Left lung (tissue), 10 donors: ENCODE data around the gene SSU72. TPM values are rescaled to one million over a fixed set of nuclear protein-coding genes. Genes with fewer than 3 reads are reported as not detected.
A peak's percentile ranks its signal among the peaks of the same experiment; 100 is the strongest.

Experiments used
- ATAC-seq: fragments of 200-7000 bp; cut with Tn5 transposase; one replicate; pipeline ENCODE4 v1.9.1; 2020; ENCODE audit warnings: moderate library complexity
- DNase-seq, 4 donors: peaks; one replicate each; pipeline ENCODE4 v3.0.0-alpha.2; 2013 to 2020
- H3K27ac ChIP-seq, 2 donors: fragments of 200-600 bp; sonication (generic) in 1 of 2; one replicate each; pipeline versions ENCODE4 v1.5.0 to v1.8.0; 2020 to 2021
- H3K27me3 ChIP-seq, 2 donors: fragments of 200-600 bp; sonication (generic) in 1 of 2; one replicate each; pipeline versions ENCODE4 v1.5.0 to v1.8.0; 2020 to 2021
- H3K36me3 ChIP-seq, 2 donors: fragments of 200-600 bp; sonication (generic) in 1 of 2; one replicate each; pipeline versions ENCODE4 v1.5.0 to v1.8.0; 2020 to 2021
- H3K4me1 ChIP-seq, 2 donors: fragments of 200-600 bp; one replicate each; pipeline ENCODE4 v1.8.0; 2021
- H3K4me3 ChIP-seq, 2 donors: fragments of 200-600 bp; sonication (generic) in 1 of 2; one replicate each; pipeline versions ENCODE4 v1.5.0 to v1.8.0; 2020 to 2021; ENCODE audit warnings: mild to moderate bottlenecking in 1 of 2
- H3K9me3 ChIP-seq, 2 donors: fragments of 200-600 bp; sonication (generic) in 1 of 2; one replicate each; pipeline versions ENCODE4 v1.5.0 to v1.8.0; 2020 to 2021
- CTCF ChIP-seq, 2 donors: fragments of 200-600 bp; sonication (generic) in 1 of 2; IDR thresholded peaks; one replicate each; pipeline versions ENCODE4 v1.5.0 to v1.8.0; 2021; ENCODE audit warnings: antibody characterized with exemption in 2 of 2
- intact Hi-C, 2 donors: fragments of 100-400 bp; cut with DNase I; formaldehyde crosslinking; loops; one replicate each; pipeline versions ENCODE4 v1.11.2 to v1.14.2; 2022
- polyA plus RNA-seq, 6 donors: library from polyadenylated mRNA; unstranded; fragments of 120-200 nt; gene quantifications; one replicate each; pipeline ENCODE4 v1.2.1, GENCODE V29; 2013; ENCODE audit not compliant: insufficient read length in 6 of 6
- total RNA-seq, 2 donors: library from RNA; stranded (reverse); fragmentation: NEBNext Ultra II Directional; extraction: Animal tissue kit (Norgen Biotek cat#: 25700); gene quantifications; one replicate each; pipeline ENCODE4 v1.2.1, GENCODE V29; 2021
- donor health status: DM: no; HTN: yes; CAD: no.
- donor health status: DM: no; HTN: no; CAD: no.

Gene SSU72
- total and polyA plus RNA-seq, 8 donors: 65.2 to 141 (median 72.7) TPM

DNA sequence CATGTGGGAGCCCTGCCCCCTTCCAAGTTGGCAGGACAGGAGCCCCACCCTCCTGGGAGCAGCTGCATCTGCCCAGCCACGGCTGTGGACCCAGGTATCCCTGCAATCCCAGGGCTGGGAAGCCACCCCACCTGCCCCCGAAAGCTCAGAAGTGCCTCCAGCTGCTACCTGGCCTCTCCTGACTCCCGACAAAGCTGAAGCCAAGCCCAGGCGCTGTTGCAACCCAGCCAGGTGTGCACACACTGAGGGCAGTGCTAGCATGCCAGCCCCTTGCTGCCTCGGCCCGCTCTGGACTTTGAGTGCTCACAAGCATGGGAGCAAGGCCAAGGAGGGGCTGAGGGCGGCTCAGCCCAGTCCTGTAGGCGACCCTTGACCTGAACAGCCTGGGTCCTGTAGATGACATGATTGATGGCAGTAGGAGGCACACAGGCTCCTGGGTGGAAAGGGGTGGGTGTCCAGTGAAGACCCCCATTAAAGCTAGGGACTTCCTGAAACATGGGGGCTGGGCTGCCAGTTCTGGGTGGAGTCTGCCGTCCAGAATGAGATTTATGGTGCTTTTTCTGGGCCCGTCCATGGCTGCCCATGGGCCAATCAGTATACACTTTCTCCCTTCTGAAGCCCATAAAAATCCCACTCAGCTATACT lies 2.8 kb upstream of the SSU72 start:
- Histone ChIP-seq H3K36me3 (peaks cover 0 to 1% of the 10 kb centered on the region in 2 donors), H3K4me3 (no peak overlapping the region), H3K27ac (no peak overlapping the region), H3K9me3 (no peaks in the 10 kb centered on the region), H3K27me3 (peaks cover 0 to 30% of the 10 kb centered on the region in 2 donors), H3K4me1 (peaks cover 2 to 27% of the 10 kb centered on the region in 2 donors)
- DNase-seq: peak in 1 of 4 donors; percentile 60
- no peak for TF ChIP-seq CTCF (IDR thresholded peaks at IDR 0.05)
- ATAC-seq: no peak
- intact Hi-C loops: no loop called here

DNA sequence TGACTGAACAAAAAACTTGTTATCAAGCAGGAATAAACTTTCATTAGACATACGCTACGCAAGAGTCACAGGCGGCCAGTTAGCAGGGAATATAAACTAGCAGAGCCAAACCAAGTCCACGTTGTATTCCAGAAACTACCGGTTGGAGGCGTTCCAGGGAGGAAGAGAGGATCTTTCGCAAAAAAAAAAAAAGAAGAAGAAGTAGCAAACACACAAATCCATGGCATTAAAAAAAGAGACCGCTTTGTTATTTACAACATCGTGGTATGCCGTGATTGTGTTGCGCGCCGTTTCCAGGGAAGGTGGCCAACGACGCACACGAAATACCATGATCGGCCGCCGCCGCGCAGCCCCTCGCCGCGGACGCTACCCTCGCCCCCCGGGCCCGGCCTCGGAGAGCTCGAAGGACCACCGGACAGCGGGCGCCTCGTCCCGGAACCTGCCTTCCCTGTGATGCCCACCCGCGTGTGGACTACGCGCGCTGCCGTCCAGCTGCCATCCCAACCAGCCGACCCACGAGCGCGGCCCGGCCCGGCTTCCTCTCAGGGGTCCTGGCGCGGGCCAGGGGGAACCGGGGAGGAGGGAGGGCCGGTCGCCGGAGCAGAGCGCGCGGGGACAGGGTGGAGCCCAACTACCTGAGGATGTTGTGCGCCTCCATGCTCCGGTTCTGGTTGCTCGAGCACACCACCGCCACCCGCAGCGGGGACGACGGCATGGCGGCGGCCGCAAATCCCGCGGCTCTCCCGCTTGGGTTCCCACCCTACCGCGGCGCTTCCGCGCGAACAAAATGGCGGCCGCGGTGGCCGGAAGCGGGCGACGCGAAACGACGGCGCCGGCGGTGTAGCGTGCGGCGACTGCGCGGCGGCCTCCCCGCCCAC lies 581 bp downstream of the SSU72 start:
- peak; percentile 46 to 90 (median 58) for DNase-seq
- intact Hi-C loops: no loop called here
- peak; percentile 71 for ATAC-seq
- TF ChIP-seq CTCF (IDR thresholded peaks at IDR 0.05): no peak
- H3K9me3 ChIP-seq: no peaks in the 10 kb centered on the region
- H3K36me3 ChIP-seq: peaks cover 0 to 33% of the 10 kb centered on the region in 2 donors
- peak overlapping the region; percentile 98 for H3K4me3 ChIP-seq
- H3K4me1 ChIP-seq: peaks cover 2 to 58% of the 10 kb centered on the region in 2 donors
- H3K27ac ChIP-seq: peak overlapping the region; percentile 96 to 98
- peaks cover 0 to 6% of the 10 kb centered on the region in 2 donors for H3K27me3 ChIP-seq

DNA sequence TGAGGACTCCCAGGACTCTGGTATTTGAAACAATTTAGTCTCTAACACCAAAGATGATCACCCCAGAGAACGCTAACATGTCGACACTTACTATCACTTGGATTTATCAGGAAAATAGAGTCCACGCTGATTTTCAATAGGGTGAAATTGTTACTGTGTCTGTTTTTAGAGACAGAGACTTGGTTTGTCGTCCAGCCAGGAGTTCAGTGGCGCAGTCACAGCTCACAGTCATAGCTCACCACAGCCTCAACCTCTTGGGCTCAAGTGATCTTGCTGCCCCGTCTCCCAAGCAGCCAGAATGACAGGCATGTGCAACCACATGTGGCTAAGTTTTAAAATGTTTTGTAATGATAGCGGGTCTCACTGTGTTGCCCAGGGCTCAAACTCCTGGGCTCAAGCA lies 5.3 kb downstream of the SSU72 start:
- DNase-seq: no peak
- intact Hi-C loops: no loop called here
- Histone ChIP-seq H3K9me3 (no peaks in the 10 kb centered on the region), H3K36me3 (peaks cover 5 to 70% of the 10 kb centered on the region in 2 donors), H3K4me3 (no peak overlapping the region), H3K4me1 (peaks cover 2 to 68% of the 10 kb centered on the region in 2 donors), H3K27ac (no peak overlapping the region), H3K27me3 (no peaks in the 10 kb centered on the region)
- no peak for TF ChIP-seq CTCF (IDR thresholded peaks at IDR 0.05)
- no peak for ATAC-seq

GRCh38 chr1:1567891-1568291 lies 6.8 kb downstream of the SSU72 start:
- Histone ChIP-seq H3K27ac (no peak overlapping the region), H3K4me1 (peaks cover 0 to 57% of the 10 kb centered on the region in 2 donors), H3K36me3 (peaks cover 7 to 85% of the 10 kb centered on the region in 2 donors), H3K9me3 (no peaks in the 10 kb centered on the region), H3K27me3 (no peaks in the 10 kb centered on the region), H3K4me3 (no peak overlapping the region)
- ATAC-seq (no peak), DNase-seq (no peak)
- intact Hi-C loops: no loop called here
- no peak for TF ChIP-seq CTCF (IDR thresholded peaks at IDR 0.05)
